ENCODE results near the gene ASB14.
A peak's percentile ranks its signal among the peaks of the same experiment; 100 is the strongest.

Gene ASB14

DNA sequence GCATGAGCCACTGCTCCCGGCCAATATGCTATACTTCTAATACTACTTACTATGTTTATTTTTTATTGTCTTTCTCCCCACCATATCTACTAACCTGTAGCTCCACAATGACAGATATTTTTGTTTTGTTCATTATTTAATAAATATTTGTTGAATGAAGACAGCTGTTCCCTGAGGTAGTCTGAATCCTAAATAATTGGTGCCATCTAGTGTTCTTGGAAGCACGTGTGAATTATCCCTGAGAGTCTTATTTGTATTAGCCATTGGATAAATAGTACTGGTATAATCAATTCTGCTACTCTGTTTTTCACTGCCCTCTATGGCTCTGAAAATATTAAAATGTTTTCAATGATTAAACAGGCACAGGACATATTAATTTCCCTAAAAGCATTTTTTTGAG is 70.6 kb downstream of the ASB14 start:
- CTCF ChIA-PET, result interaction anchor here (0.6 to 3.0 kb wide), 8 partner anchors 10 to 324 kb away, joined by 3 to 19 read pairs (median 4); no protein-coding TSS in a partner anchor

More for the DNA sequence above, 70.6 kb downstream of the ASB14 start:
- H3K9me3 ChIP-seq (ENCODE audit: control insufficient read depth, insufficient read depth, low read depth, low read length), result no peaks in the 10 kb centered on the region
- TF ChIP-seq ZNF37A (tag by site-specific recombination; IDR thresholded peaks at IDR 0.05) (no peak), ZNF654 (tag by site-specific recombination; IDR thresholded peaks at IDR 0.05; ENCODE audit: low read depth) (peak; percentile 52)
- no peak overlapping the region for H3K27ac ChIP-seq (ENCODE audit: extremely low read depth, low read depth, low read length)
- H3K4me1 ChIP-seq (ENCODE audit: control insufficient read depth, insufficient read depth, low read length), result no peaks in the 10 kb centered on the region
- POLR2A ChIA-PET, result no interaction called here
- no peaks in the 10 kb centered on the region for H3K36me3 ChIP-seq (ENCODE audit: control insufficient read depth in 2 of 2, insufficient read depth in 1 of 2, low read length in 2 of 2)
- H3K4me3 ChIP-seq (ENCODE audit: low read depth, low read length), result no peak overlapping the region

Data from HEK293 (cell line).